HuH-7.5 (cell line): ENCODE results near the gene SF3A2.

Experiments used
- DNase-seq: peaks from one replicate; pipeline ENCODE4 v3.0.0; 2011; ENCODE audit warnings: low spot score

Gene SF3A2

DNA sequence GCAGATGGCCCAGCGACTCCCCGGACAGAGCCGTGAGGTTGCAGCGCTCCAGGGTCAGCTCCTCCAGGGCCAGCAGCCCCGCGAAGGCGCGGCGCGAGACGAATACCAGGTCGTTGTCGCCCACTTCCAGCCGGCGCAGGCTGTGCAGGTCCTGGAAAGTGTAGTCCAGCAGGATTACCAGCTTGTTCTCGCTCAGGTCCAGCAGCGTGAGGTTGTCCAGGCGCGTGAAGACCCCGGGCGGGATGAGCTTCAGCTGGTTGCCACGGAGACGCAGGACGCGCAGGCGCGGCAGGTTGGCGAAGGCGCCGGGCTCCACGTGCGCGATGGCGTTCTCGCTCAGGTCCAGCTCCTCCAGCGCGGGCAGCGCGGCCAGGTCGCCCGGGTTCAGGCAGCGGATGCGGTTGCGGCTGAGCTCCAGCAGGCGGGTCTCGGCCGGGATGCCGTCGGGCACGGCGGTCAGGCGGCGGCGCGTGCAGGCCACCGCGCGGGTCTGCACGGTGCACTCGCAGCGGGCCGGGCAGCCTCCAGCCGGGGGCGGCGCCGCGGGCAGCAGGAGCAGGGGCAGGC is 54.6 kb downstream of the SF3A2 start:
- no peak for DNase-seq

GRCh38 chr19:2294687-2295335 is 58.2 kb downstream of the SF3A2 start:
- DNase-seq: no peak

GRCh38 chr19:2296141-2296540 is 59.5 kb downstream of the SF3A2 start:
- no peak for DNase-seq
